Measurements from ENCODE around the gene GPRC6A.

- TF ChIP-seq POLR2AphosphoS5 (IDR thresholded peaks at IDR 0.05; ENCODE audit: borderline replicate concordance, low read depth, low read length) (no peak), EZH2 (IDR thresholded peaks at IDR 0.05) (no peak)
Observed at GRCh38 chr6:116836606-116837342, 7.9 kb upstream of the GPRC6A start.

All from SK-N-MC (cell line).